Measurements from ENCODE around the gene DPF3.

The DPF3 gene

GRCh38 chr14:72714094-72714493 is 179.8 kb downstream of the DPF3 start:
- Histone ChIP-seq H3K27ac (ENCODE audit: low read length) (no peak overlapping the region), H3K9ac (ENCODE audit: low read depth, low read length) (no peak overlapping the region), H3K27me3 (ENCODE audit: insufficient read depth, low read length) (no peaks in the 10 kb centered on the region), H3K4me1 (ENCODE audit: insufficient read depth, low read length) (no peaks in the 10 kb centered on the region), H3K9me3 (ENCODE audit: insufficient read depth, low read depth, low read length) (no peaks in the 10 kb centered on the region), H3K36me3 (ENCODE audit: insufficient read depth, low read depth, low read length) (no peaks in the 10 kb centered on the region), H3K4me3 (ENCODE audit: low read length) (no peak overlapping the region)

- no peaks in the 10 kb centered on the region for H3K4me1 ChIP-seq (ENCODE audit: insufficient read depth, low read length)
- H3K36me3 ChIP-seq (ENCODE audit: insufficient read depth, low read depth, low read length): no peaks in the 10 kb centered on the region
- no peak overlapping the region for H3K9ac ChIP-seq (ENCODE audit: low read depth, low read length)
- no peak overlapping the region for H3K27ac ChIP-seq (ENCODE audit: low read length)
- no peaks in the 10 kb centered on the region for H3K9me3 ChIP-seq (ENCODE audit: insufficient read depth, low read depth, low read length)
- no peaks in the 10 kb centered on the region for H3K27me3 ChIP-seq (ENCODE audit: insufficient read depth, low read length)
- H3K4me3 ChIP-seq (ENCODE audit: low read length): no peak overlapping the region
These were observed 182.0 kb downstream of the DPF3 start for GRCh38 chr14:72711936-72712335.

GRCh38 chr14:72709916-72710611 is 183.8 kb downstream of the DPF3 start:
- no peaks in the 10 kb centered on the region for H3K36me3 ChIP-seq (ENCODE audit: insufficient read depth, low read depth, low read length)
- H3K27ac ChIP-seq (ENCODE audit: low read length): no peak overlapping the region
- no peak overlapping the region for H3K4me3 ChIP-seq (ENCODE audit: low read length)
- no peaks in the 10 kb centered on the region for H3K9me3 ChIP-seq (ENCODE audit: insufficient read depth, low read depth, low read length)
- H3K9ac ChIP-seq (ENCODE audit: low read depth, low read length): no peak overlapping the region
- no peaks in the 10 kb centered on the region for H3K4me1 ChIP-seq (ENCODE audit: insufficient read depth, low read length)
- H3K27me3 ChIP-seq (ENCODE audit: insufficient read depth, low read length): no peaks in the 10 kb centered on the region

- no peak overlapping the region for H3K9ac ChIP-seq (ENCODE audit: low read depth, low read length)
- no peak overlapping the region for H3K27ac ChIP-seq (ENCODE audit: low read length)
- no peaks in the 10 kb centered on the region; the same call in 1 of the 2 replicates for H3K27me3 ChIP-seq (ENCODE audit: insufficient read depth, low read length)
- H3K4me1 ChIP-seq (ENCODE audit: insufficient read depth, low read length): peaks cover 7% of the 10 kb centered on the region; the same call in 1 of the 2 replicates
- H3K9me3 ChIP-seq (ENCODE audit: insufficient read depth, low read depth, low read length): no peaks in the 10 kb centered on the region
- no peaks in the 10 kb centered on the region for H3K36me3 ChIP-seq (ENCODE audit: insufficient read depth, low read depth, low read length)
- no peak overlapping the region for H3K4me3 ChIP-seq (ENCODE audit: low read length)
These were observed 185.0 kb downstream of the DPF3 start for GRCh38 chr14:72708708-72709475.

- no peaks in the 10 kb centered on the region for H3K36me3 ChIP-seq (ENCODE audit: insufficient read depth, low read depth, low read length)
- no peak overlapping the region for H3K27ac ChIP-seq (ENCODE audit: low read length)
- peaks cover 7% of the 10 kb centered on the region; the same call in 1 of the 2 replicates for H3K4me1 ChIP-seq (ENCODE audit: insufficient read depth, low read length)
- H3K9me3 ChIP-seq (ENCODE audit: insufficient read depth, low read depth, low read length): no peaks in the 10 kb centered on the region
- no peak overlapping the region for H3K4me3 ChIP-seq (ENCODE audit: low read length)
- H3K9ac ChIP-seq (ENCODE audit: low read depth, low read length): no peak overlapping the region
- H3K27me3 ChIP-seq (ENCODE audit: insufficient read depth, low read length): no peaks in the 10 kb centered on the region; the same call in 1 of the 2 replicates
These were observed 185.7 kb downstream of the DPF3 start for GRCh38 chr14:72708222-72708621.

- H3K4me1 ChIP-seq (ENCODE audit: insufficient read depth, low read length): peaks cover 7% of the 10 kb centered on the region; the same call in 1 of the 2 replicates
- H3K27me3 ChIP-seq (ENCODE audit: insufficient read depth, low read length): no peaks in the 10 kb centered on the region; the same call in 1 of the 2 replicates
- H3K9me3 ChIP-seq (ENCODE audit: insufficient read depth, low read depth, low read length): no peaks in the 10 kb centered on the region
- H3K4me3 ChIP-seq (ENCODE audit: low read length): no peak overlapping the region
- no peak overlapping the region for H3K27ac ChIP-seq (ENCODE audit: low read length)
- no peaks in the 10 kb centered on the region for H3K36me3 ChIP-seq (ENCODE audit: insufficient read depth, low read depth, low read length)
- no peak overlapping the region for H3K9ac ChIP-seq (ENCODE audit: low read depth, low read length)
These were observed 187.4 kb downstream of the DPF3 start for GRCh38 chr14:72706485-72706884.

- no peak overlapping the region for H3K4me3 ChIP-seq (ENCODE audit: low read length)
- no peaks in the 10 kb centered on the region; the same call in 1 of the 2 replicates for H3K27me3 ChIP-seq (ENCODE audit: insufficient read depth, low read length)
- H3K4me1 ChIP-seq (ENCODE audit: insufficient read depth, low read length): peaks cover 7% of the 10 kb centered on the region; the same call in 1 of the 2 replicates
- no peaks in the 10 kb centered on the region for H3K9me3 ChIP-seq (ENCODE audit: insufficient read depth, low read depth, low read length)
- no peak overlapping the region for H3K9ac ChIP-seq (ENCODE audit: low read depth, low read length)
- H3K36me3 ChIP-seq (ENCODE audit: insufficient read depth, low read depth, low read length): no peaks in the 10 kb centered on the region
- no peak overlapping the region for H3K27ac ChIP-seq (ENCODE audit: low read length)
These were observed 189.4 kb downstream of the DPF3 start for GRCh38 chr14:72704502-72704901.

- Histone ChIP-seq H3K27ac (ENCODE audit: low read length) (no peak overlapping the region), H3K27me3 (ENCODE audit: insufficient read depth, low read length) (no peaks in the 10 kb centered on the region; the same call in 1 of the 2 replicates), H3K36me3 (ENCODE audit: insufficient read depth, low read depth, low read length) (no peaks in the 10 kb centered on the region), H3K9me3 (ENCODE audit: insufficient read depth, low read depth, low read length) (no peaks in the 10 kb centered on the region), H3K4me1 (ENCODE audit: insufficient read depth, low read length) (peaks cover 7% of the 10 kb centered on the region; the same call in 1 of the 2 replicates), H3K4me3 (ENCODE audit: low read length) (no peak overlapping the region), H3K9ac (ENCODE audit: low read depth, low read length) (no peak overlapping the region)
These were observed 192.3 kb downstream of the DPF3 start for GRCh38 chr14:72701605-72702004.

- peaks cover 7% of the 10 kb centered on the region; the same call in 1 of the 2 replicates for H3K4me1 ChIP-seq (ENCODE audit: insufficient read depth, low read length)
- no peak overlapping the region for H3K4me3 ChIP-seq (ENCODE audit: low read length)
- no peak overlapping the region for H3K27ac ChIP-seq (ENCODE audit: low read length)
- H3K9ac ChIP-seq (ENCODE audit: low read depth, low read length): no peak overlapping the region
- H3K36me3 ChIP-seq (ENCODE audit: insufficient read depth, low read depth, low read length): no peaks in the 10 kb centered on the region
- no peaks in the 10 kb centered on the region for H3K9me3 ChIP-seq (ENCODE audit: insufficient read depth, low read depth, low read length)
- no peaks in the 10 kb centered on the region; the same call in 1 of the 2 replicates for H3K27me3 ChIP-seq (ENCODE audit: insufficient read depth, low read length)
These were observed 192.7 kb downstream of the DPF3 start for GRCh38 chr14:72701237-72701565.

- Histone ChIP-seq H3K36me3 (ENCODE audit: insufficient read depth, low read depth, low read length) (no peaks in the 10 kb centered on the region), H3K4me3 (ENCODE audit: low read length) (no peak overlapping the region), H3K4me1 (ENCODE audit: insufficient read depth, low read length) (peaks cover 7% of the 10 kb centered on the region; the same call in 1 of the 2 replicates), H3K9ac (ENCODE audit: low read depth, low read length) (no peak overlapping the region), H3K27ac (ENCODE audit: low read length) (no peak overlapping the region), H3K9me3 (ENCODE audit: insufficient read depth, low read depth, low read length) (no peaks in the 10 kb centered on the region), H3K27me3 (ENCODE audit: insufficient read depth, low read length) (no peaks in the 10 kb centered on the region; the same call in 1 of the 2 replicates)
These were observed 193.3 kb downstream of the DPF3 start for GRCh38 chr14:72700338-72701236.

- H3K4me3 ChIP-seq (ENCODE audit: low read length): no peak overlapping the region
- H3K27me3 ChIP-seq (ENCODE audit: insufficient read depth, low read length): no peaks in the 10 kb centered on the region; the same call in 1 of the 2 replicates
- no peak overlapping the region for H3K9ac ChIP-seq (ENCODE audit: low read depth, low read length)
- no peak overlapping the region for H3K27ac ChIP-seq (ENCODE audit: low read length)
- no peaks in the 10 kb centered on the region for H3K36me3 ChIP-seq (ENCODE audit: insufficient read depth, low read depth, low read length)
- peaks cover 7% of the 10 kb centered on the region; the same call in 1 of the 2 replicates for H3K4me1 ChIP-seq (ENCODE audit: insufficient read depth, low read length)
- no peaks in the 10 kb centered on the region for H3K9me3 ChIP-seq (ENCODE audit: insufficient read depth, low read depth, low read length)
These were observed 194.0 kb downstream of the DPF3 start for GRCh38 chr14:72699852-72700257.

Data from iPS-20b (cell line).